Hepatocyte (in vitro differentiated cells): ENCODE data around the gene SPSB1. TPM values are rescaled to one million over a fixed set of nuclear protein-coding genes. Genes with fewer than 3 reads are reported as not detected.

Source experiments
- DNase-seq: peaks from one replicate; pipeline ENCODE4 v3.0.0-alpha.2; 2016; ENCODE audit warnings: low spot score
- H2AFZ ChIP-seq: fragments of 200-600 bp; sonication (generic); 2 replicates; pipeline ENCODE4 v1.6.0; 2016; ENCODE audit warnings: antibody characterized with exemption, mild to moderate bottlenecking
- H3K27ac ChIP-seq: fragments of 200-600 bp; sonication (generic); 2 replicates; pipeline ENCODE4 v1.5.1; 2016; ENCODE audit warnings: mild to moderate bottlenecking
- H3K27me3 ChIP-seq: fragments of 200-600 bp; sonication (generic); 2 replicates; pipeline ENCODE4 v1.6.1; 2016
- H3K36me3 ChIP-seq: fragments of 200-600 bp; sonication (generic); replicated peaks from 2 replicates; pipeline ENCODE4 v1.5.1; 2016; ENCODE audit warnings: low read depth; ENCODE audit not compliant: insufficient read depth
- H3K4me1 ChIP-seq: fragments of 200-600 bp; sonication (generic); 2 replicates; pipeline ENCODE4 v1.5.1; 2016; ENCODE audit warnings: mild to moderate bottlenecking, moderate library complexity; ENCODE audit not compliant: insufficient read depth
- H3K4me2 ChIP-seq: fragments of 200-600 bp; sonication (generic); 2 replicates; pipeline ENCODE4 v1.6.0; 2016
- H3K4me3 ChIP-seq: fragments of 200-600 bp; sonication (generic); 2 replicates; pipeline ENCODE4 v1.5.1; 2016; ENCODE audit warnings: mild to moderate bottlenecking
- H3K79me2 ChIP-seq: fragments of 200-600 bp; sonication (generic); 2 replicates; pipeline ENCODE4 v1.6.0; 2017; ENCODE audit warnings: mild to moderate bottlenecking
- H3K9me2 ChIP-seq: fragments of 200-600 bp; sonication (generic); replicated peaks from 2 replicates; pipeline ENCODE4 v1.6.0; 2017; ENCODE audit warnings: mild to moderate bottlenecking; ENCODE audit not compliant: insufficient read depth
- H3K9me3 ChIP-seq: fragments of 200-600 bp; sonication (generic); 2 replicates; pipeline ENCODE4 v1.5.1; 2016; ENCODE audit warnings: low read depth, mild to moderate bottlenecking
- H4K20me1 ChIP-seq: fragments of 200-600 bp; sonication (generic); 2 replicates; pipeline ENCODE4 v1.6.0; 2016; ENCODE audit warnings: mild to moderate bottlenecking; ENCODE audit not compliant: insufficient read depth, poor library complexity, severe bottlenecking
- CTCF ChIP-seq: fragments of 200-600 bp; sonication (generic); IDR thresholded peaks from 2 replicates; pipeline ENCODE4 v1.5.1; 2016; ENCODE audit warnings: antibody characterized with exemption, mild to moderate bottlenecking; ENCODE audit not compliant: poor library complexity
- EZH2 ChIP-seq: fragments of 200-600 bp; sonication (generic); IDR thresholded peaks from 2 replicates; pipeline ENCODE4 v1.6.1; 2016; ENCODE audit warnings: antibody characterized with exemption, mild to moderate bottlenecking, borderline replicate concordance
- EZH2phosphoT487 ChIP-seq: fragments of 200-600 bp; sonication (generic); IDR thresholded peaks from one replicate; pipeline ENCODE4 v1.6.1; 2018; ENCODE audit warnings: antibody characterized with exemption, mild to moderate bottlenecking, low read depth, moderate library complexity; ENCODE audit not compliant: unreplicated experiment, severe bottlenecking
- WGBS: methylation state at CpG from one replicate; pipeline ENCODE4 v1.1.6; 2016; ENCODE audit warnings: low lambda C conversion rate; ENCODE audit errors: missing lambda C conversion rate; 5-methylcytosine and 5-hydroxymethylcytosine counted together
- polyA plus RNA-seq: library from polyadenylated mRNA; unstranded; fragments of >200 nt; fragmentation: Nextera tagmentation; extraction: Ambion mirVana; gene quantifications from 2 replicates; pipeline ENCODE4 v1.2.1, GENCODE V29; 2016
- total RNA-seq: library from RNA; depleted of rRNA; stranded (reverse); fragments of >200 nt; gene quantifications from 2 replicates; pipeline ENCODE4 v1.2.3, GENCODE V29; 2014

SPSB1 gene
- total and polyA plus RNA-seq, 2 experiments from 2014 or later: 61.3 to 102 TPM

- H3K4me2 ChIP-seq: no peak overlapping the region
- TF ChIP-seq CTCF (no peak), EZH2 (no peak), EZH2phosphoT487 (no peak)
- no peaks in the 10 kb centered on the region for H3K27me3 ChIP-seq
- WGBS: 67% methylated on average over 6 of the region's 6 CpGs
- H3K36me3 ChIP-seq: no peaks in the 10 kb centered on the region
- DNase-seq: no peak
- H3K79me2 ChIP-seq: no peaks in the 10 kb centered on the region
- no peak overlapping the region for H2AFZ ChIP-seq
- H3K4me1 ChIP-seq: peaks cover 4% of the 10 kb centered on the region
- H3K9me3 ChIP-seq: no peaks in the 10 kb centered on the region
- H4K20me1 ChIP-seq: no peaks in the 10 kb centered on the region
- no peak overlapping the region for H3K27ac ChIP-seq
- H3K9me2 ChIP-seq: no peaks in the 10 kb centered on the region
- no peak overlapping the region for H3K4me3 ChIP-seq
These were observed 101.3 kb downstream of the SPSB1 start for GRCh38 chr1:9394010-9394409.

GRCh38 chr1:9395018-9395417, 102.3 kb downstream of the SPSB1 start:
- Histone ChIP-seq H3K4me3 (no peak overlapping the region), H3K9me2 (no peaks in the 10 kb centered on the region), H3K9me3 (no peaks in the 10 kb centered on the region), H3K36me3 (no peaks in the 10 kb centered on the region), H3K27ac (no peak overlapping the region), H4K20me1 (no peaks in the 10 kb centered on the region), H2AFZ (no peak overlapping the region), H3K79me2 (no peaks in the 10 kb centered on the region), H3K4me2 (no peak overlapping the region), H3K4me1 (peaks cover 14% of the 10 kb centered on the region), H3K27me3 (no peaks in the 10 kb centered on the region)
- no peak for TF ChIP-seq CTCF
- TF ChIP-seq EZH2: no peak
- no peak for TF ChIP-seq EZH2phosphoT487
- no peak for DNase-seq
- WGBS: 95% methylated on average over 7 of the region's 7 CpGs

- DNase-seq: no peak
- Histone ChIP-seq H3K4me3 (no peak overlapping the region), H3K27me3 (no peaks in the 10 kb centered on the region), H3K27ac (no peak overlapping the region), H3K9me2 (no peaks in the 10 kb centered on the region), H2AFZ (no peak overlapping the region), H3K36me3 (no peaks in the 10 kb centered on the region), H3K9me3 (no peaks in the 10 kb centered on the region), H3K4me2 (no peak overlapping the region), H3K4me1 (peaks cover 32% of the 10 kb centered on the region), H3K79me2 (no peaks in the 10 kb centered on the region), H4K20me1 (no peaks in the 10 kb centered on the region)
- WGBS: 98% methylated on average over 6 of the region's 6 CpGs
- no peak for TF ChIP-seq CTCF
- no peak for TF ChIP-seq EZH2
- no peak for TF ChIP-seq EZH2phosphoT487
These were observed 104.4 kb downstream of the SPSB1 start for GRCh38 chr1:9397047-9397446.

GRCh38 chr1:9397997-9398526, 105.4 kb downstream of the SPSB1 start:
- no peak overlapping the region for H3K4me2 ChIP-seq
- 72% methylated on average over 10 of the region's 13 CpGs for WGBS
- no peak overlapping the region for H3K4me3 ChIP-seq
- no peak overlapping the region for H3K27ac ChIP-seq
- H3K79me2 ChIP-seq: no peaks in the 10 kb centered on the region
- H2AFZ ChIP-seq: no peak overlapping the region
- H3K9me3 ChIP-seq: no peaks in the 10 kb centered on the region
- no peaks in the 10 kb centered on the region for H3K36me3 ChIP-seq
- H3K4me1 ChIP-seq: peaks cover 35% of the 10 kb centered on the region
- no peak for DNase-seq
- TF ChIP-seq EZH2phosphoT487 (no peak), CTCF (no peak), EZH2 (no peak)
- no peaks in the 10 kb centered on the region for H4K20me1 ChIP-seq
- H3K9me2 ChIP-seq: no peaks in the 10 kb centered on the region
- no peaks in the 10 kb centered on the region for H3K27me3 ChIP-seq
